A549 (cell line): ENCODE measurements around the gene CAPN11.

Experiments used
- BHLHE40 ChIP-seq: IDR thresholded peaks from 2 replicates; pipeline ENCODE4 v1.6.1; 2012; ENCODE audit warnings: low read depth, low read length, inconsistent platforms
- CTCF ChIP-seq: fragments of >200 bp; sonication (Bioruptor Twin); formaldehyde crosslinking; IDR thresholded peaks from 3 replicates; pipeline ENCODE4 v1.5.1; 2016
- ESRRA ChIP-seq: fragments of 150-350 bp; IDR thresholded peaks from 2 replicates; pipeline ENCODE4 v1.6.1; 2014; ENCODE audit warnings: mild to moderate bottlenecking, low read length, borderline replicate concordance
- GATA3 ChIP-seq: IDR thresholded peaks from 2 replicates; pipeline ENCODE4 v1.6.1; 2012; ENCODE audit warnings: borderline replicate concordance
- HOXA7 ChIP-seq: fragments of 250-450 bp; sonication (Bioruptor Pico); IDR thresholded peaks from 2 replicates; pipeline ENCODE4 v1.5.0; 2020; ENCODE audit warnings: mild to moderate bottlenecking, moderate library complexity
- POLR2A ChIP-seq: IDR thresholded peaks from 2 replicates; pipeline ENCODE4 v1.6.1; 2012; ENCODE audit warnings: mild to moderate bottlenecking, low read length
- POLR2AphosphoS2 ChIP-seq: conservative IDR thresholded peaks from 2 replicates; pipeline ENCODE4 v1.6.1; 2012; ENCODE audit warnings: low read length, improper control_type of control experiment, inconsistent platforms
- RFX5 ChIP-seq: fragments of 450-650 bp; IDR thresholded peaks from 2 replicates; pipeline ENCODE4 v1.7.1; 2014; ENCODE audit warnings: antibody characterized with exemption, mild to moderate bottlenecking, moderate library complexity
- RNF2 ChIP-seq: fragments of 200-600 bp; sonication (generic); IDR thresholded peaks from 2 replicates; pipeline ENCODE4 v1.6.1; 2016; ENCODE audit warnings: low read depth, mild to moderate bottlenecking, antibody characterized with exemption, moderate library complexity, borderline replicate concordance
- SREBF2 ChIP-seq: fragments of 450-650 bp; IDR thresholded peaks from 2 replicates; pipeline ENCODE4 v1.6.1; 2014; ENCODE audit warnings: mild to moderate bottlenecking, moderate library complexity

- TF ChIP-seq RFX5 (no peak), CTCF (no peak), SREBF2 (no peak), POLR2A (no peak), HOXA7 (CRISPR knock-in tag) (no peak), POLR2AphosphoS2 (no peak), RNF2 (no peak), ESRRA (no peak), GATA3 (no peak), BHLHE40 (no peak)
Measured at GRCh38 chr6:44176130-44176761, 17.6 kb downstream of the CAPN11 start.
